HepG2 (cell line): Measurements from ENCODE around the gene OPTN. TPM values are rescaled to one million over a fixed set of nuclear protein-coding genes. Genes with fewer than 3 reads are reported as not detected.
A peak's percentile ranks its signal among the peaks of the same experiment; 100 is the strongest.

Source experiments
- ATAC-seq: fragments of 200-7000 bp; cut with Tn5 transposase; 3 replicates; pipeline ENCODE4 v1.9.1; 2020; ENCODE audit warnings: mild to moderate bottlenecking, moderate library complexity
- BruUV-seq: library from RNA; stranded (reverse); fragments of 400-500 nt; replicated peaks from 2 replicates; lab custom pipeline; 2021; lab: Mats Ljungman, UMichigan
- CTCF ChIA-PET: fragments of 300-600 bp; formaldehyde crosslinking; extraction: SDS; loops from one replicate; lab custom pipeline; 2021; ENCODE audit warnings: low total read pairs, inconsistent platforms, low intra/inter-chr PET ratio; lab: Yijun Ruan, JAX
- POLR2A ChIA-PET: fragments of 350-600 bp; sonication (Branson Sonifier 250); formaldehyde crosslinking; loops from one replicate; lab custom pipeline; 2020; ENCODE audit warnings: antibody characterized with exemption, inconsistent platforms; lab: Yijun Ruan, JAX
- DNase-seq: peaks from one replicate; pipeline ENCODE4 v3.0.0-alpha.2; 2015; ENCODE audit warnings: low spot score
- FAIRE-seq: peaks from 3 replicates; lab custom pipeline; 2011; peaks lifted over from hg19 to GRCh38; lab: Jason Lieb, UNC
- H2AFZ ChIP-seq: one replicate; pipeline ENCODE4 v1.6.1; 2011; ENCODE audit warnings: low read length, inconsistent platforms
- H3K27ac ChIP-seq: fragments of 300-600 bp; 3 replicates; pipeline ENCODE4 v1.8.0; 2011; ENCODE audit warnings: mixed run types, mild to moderate bottlenecking, mixed read lengths, low read length, inconsistent platforms; ENCODE audit not compliant: insufficient read depth; ENCODE audit errors: extremely low read length
- H3K27me3 ChIP-seq, 2 experiments: fragments of 200-600 bp in 1 of 2; 2 replicates in 1 of 2; 3 replicates in 1 of 2; pipeline versions ENCODE4 v1.6.0 to v1.8.0; 2011; ENCODE audit warnings: low read length in 2 of 2, mild to moderate bottlenecking in 2 of 2, moderate library complexity in 2 of 2, inconsistent platforms in 1 of 2; ENCODE audit not compliant: insufficient read depth in 2 of 2, control insufficient read depth in 1 of 2
- H3K36me3 ChIP-seq, 2 experiments: fragments of 200-600 bp in 1 of 2; replicated peaks in 1 of 2; 2 replicates in 1 of 2; 3 replicates in 1 of 2; pipeline versions ENCODE4 v1.5.1 to v1.8.0; 2011; ENCODE audit warnings: low read length in 2 of 2, inconsistent platforms in 1 of 2; ENCODE audit not compliant: insufficient read depth in 2 of 2, control insufficient read depth in 1 of 2
- H3K4me1 ChIP-seq: 2 replicates; pipeline ENCODE4 v1.5.1; 2012; ENCODE audit warnings: low read length, inconsistent platforms; ENCODE audit not compliant: insufficient read depth
- H3K4me2 ChIP-seq: 2 replicates; pipeline ENCODE4 v1.6.0; 2011; ENCODE audit warnings: low read depth, low read length, inconsistent platforms
- H3K4me3 ChIP-seq, 3 experiments: fragments of 200-600 bp in 1 of 3; sonication (generic), shearing (Covaris generic) in 1 of 3; replicated peaks in 1 of 3; 2 replicates each; pipeline ENCODE4 v1.5.1; 2011 to 2016; ENCODE audit warnings: low read length in 3 of 3, inconsistent platforms in 2 of 3, low read depth in 2 of 3, mild to moderate bottlenecking in 2 of 3, control low read depth in 1 of 3, mixed read lengths in 1 of 3; ENCODE audit not compliant: insufficient read depth in 1 of 3
- H3K79me2 ChIP-seq: one replicate; pipeline ENCODE4 v1.6.1; 2011; ENCODE audit warnings: low read length, inconsistent platforms; ENCODE audit not compliant: insufficient read depth
- H3K9ac ChIP-seq: 2 replicates; pipeline ENCODE4 v1.6.0; 2011; ENCODE audit warnings: mild to moderate bottlenecking, low read depth, low read length, inconsistent platforms; ENCODE audit not compliant: insufficient read depth
- H3K9me3 ChIP-seq: 2 replicates; pipeline ENCODE4 v1.5.1; 2012; ENCODE audit warnings: mild to moderate bottlenecking, low read length
- H4K20me1 ChIP-seq: 2 replicates; pipeline ENCODE4 v1.6.0; 2011; ENCODE audit warnings: inconsistent platforms, mild to moderate bottlenecking, low read length, moderate library complexity; ENCODE audit not compliant: insufficient read depth
- MAFK ChIP-seq, 2 experiments: IDR thresholded peaks in 1 of 2; conservative IDR thresholded peaks in 1 of 2; 2 replicates each; pipeline ENCODE4 v1.6.1; 2011; ENCODE audit warnings: improper control_type of control experiment in 2 of 2, low read length in 2 of 2
- MED13 ChIP-seq: sonication (generic); formaldehyde crosslinking; IDR thresholded peaks from 2 replicates; pipeline ENCODE4 v1.5.0; 2020; ENCODE audit warnings: missing genetic modification reagents
- MED8 ChIP-seq: sonication (generic); formaldehyde crosslinking; IDR thresholded peaks from 2 replicates; pipeline ENCODE4 v1.8.1; 2023; ENCODE audit warnings: mild to moderate bottlenecking, missing genetic modification reagents; ENCODE audit not compliant: insufficient replicate concordance
- NFKB2 ChIP-seq: sonication (generic); formaldehyde crosslinking; IDR thresholded peaks from 2 replicates; pipeline ENCODE4 v1.4.0; 2020; ENCODE audit warnings: missing genetic modification reagents, borderline replicate concordance
- NONO ChIP-seq, 2 experiments: fragments of 450-650 bp in 1 of 2; sonication (generic) in 1 of 2; formaldehyde crosslinking in 1 of 2; IDR thresholded peaks in 1 of 2; conservative IDR thresholded peaks in 1 of 2; 2 replicates each; pipeline versions ENCODE4 v1.6.1 to v1.8.0; 2017 to 2022; ENCODE audit warnings: mild to moderate bottlenecking in 1 of 2, missing genetic modification reagents in 1 of 2, moderate library complexity in 1 of 2
- WGBS: methylation state at CpG from one replicate; pipeline ENCODE4 v1.1.6; 2017; ENCODE audit warnings: low lambda C conversion rate; 5-methylcytosine and 5-hydroxymethylcytosine counted together
- in situ Hi-C: cut with HindIII; loops from 2 replicates; pipeline ENCODE4 v1.10.0; 2017; ENCODE audit warnings: low pct_unique_long_range_greater_than_20kb; ENCODE audit not compliant: extremely low pct_ligation_motif_present
- intact Hi-C: fragments of 100-400 bp; cut with micrococcal nuclease; formaldehyde crosslinking; loops from one replicate; pipeline ENCODE4 v1.10.0; 2022; ENCODE audit not compliant: unreplicated experiment
- polyA plus RNA-seq, 8 experiments: library from polyadenylated mRNA; depleted of rRNA in 3 of 8; stranded (reverse) in 7 of 8; unstranded in 1 of 8; fragments of >200 nt; fragmentation: Illumina TruSeq in 4 of 8; extraction: Trizol in 4 of 8; gene quantifications; 2 replicates each; pipeline versions ENCODE4 v1.2.1 to v1.2.3, GENCODE V29; 2011 to 2016; ENCODE audit warnings: low read depth in 4 of 8, missing spikeins in 1 of 8, mixed read lengths in 1 of 8; ENCODE audit not compliant: insufficient read depth in 1 of 8
- total RNA-seq, 5 experiments: library from RNA; depleted of rRNA; stranded (reverse); fragments of >200 nt; fragmentation: Illumina TruSeq; extraction: Trizol; gene quantifications; 2 replicates each; pipeline ENCODE4 v1.2.3, GENCODE V29; 2016; ENCODE audit warnings: low read depth in 1 of 5

The OPTN gene
- total and polyA plus RNA-seq, 2 of the 13 experiments (the other 11 are each of a cell fraction or from before 2014, with no cell fraction given): 13.4 to 46.6 TPM

GRCh38 chr10:13068071-13068470 is 31.9 kb upstream of the OPTN start:
- 5% methylated on average over 5 of the region's 5 CpGs for WGBS
- ATAC-seq: no peak
- H2AFZ ChIP-seq: no peak overlapping the region
- intact Hi-C loops (no loop called here), in situ Hi-C loops (no loop called here)
- no peaks in the 10 kb centered on the region for H3K79me2 ChIP-seq
- H3K4me1 ChIP-seq: no peaks in the 10 kb centered on the region
- no peak for FAIRE-seq
- H3K4me3 ChIP-seq: no peak overlapping the region
- H3K36me3 ChIP-seq: no peaks in the 10 kb centered on the region
- no peak for TF ChIP-seq MED13 (CRISPR knock-in tag)
- no peaks in the 10 kb centered on the region for H3K9me3 ChIP-seq
- no peak overlapping the region for H3K27ac ChIP-seq
- no peak overlapping the region for H3K4me2 ChIP-seq
- no TSS peak for BruUV-seq
- DNase-seq: no peak
- no peaks in the 10 kb centered on the region for H4K20me1 ChIP-seq
- no peak overlapping the region for H3K9ac ChIP-seq
- H3K27me3 ChIP-seq: peaks cover 0 to 21% of the 10 kb centered on the region in 2 experiments; a peak in 3 of 5 replicates
- CTCF ChIA-PET: no interaction called here
- POLR2A ChIA-PET: no interaction called here

GRCh38 chr10:13068484-13068883 is 31.5 kb upstream of the OPTN start:
- in situ Hi-C loops: no loop called here
- Histone ChIP-seq H3K36me3 (no peaks in the 10 kb centered on the region), H3K9ac (no peak overlapping the region), H3K4me3 (no peak overlapping the region), H3K4me1 (no peaks in the 10 kb centered on the region), H4K20me1 (no peaks in the 10 kb centered on the region), H3K4me2 (no peak overlapping the region), H3K79me2 (no peaks in the 10 kb centered on the region), H2AFZ (no peak overlapping the region), H3K27me3 (peaks cover 0 to 21% of the 10 kb centered on the region in 2 experiments; a peak in 3 of 5 replicates), H3K9me3 (no peaks in the 10 kb centered on the region), H3K27ac (no peak overlapping the region)
- DNase-seq: no peak
- TF ChIP-seq NONO (IDR thresholded peaks at IDR 0.05): no peak
- no peak for TF ChIP-seq NONO (CRISPR knock-in tag; conservative IDR thresholded peaks at IDR 0.05)
- peak in 1 of 2 experiments; percentile 22; a peak in 1 of 4 replicates for TF ChIP-seq MAFK (conservative IDR thresholded peaks at IDR 0.05 in 1 of 2, IDR thresholded peaks at IDR 0.05 in 1 of 2; ENCODE audit: low read length in 2 of 2)
- TF ChIP-seq NFKB2: no peak
- TF ChIP-seq MED8 (CRISPR knock-in tag): no peak
- FAIRE-seq: no peak
- ATAC-seq: no peak
- CTCF ChIA-PET: no interaction called here
- intact Hi-C loops: no loop called here
- POLR2A ChIA-PET: no interaction called here
- BruUV-seq: no TSS peak
- WGBS: 66% methylated on average over 2 of the region's 2 CpGs
